H1 (cell line): ENCODE data around the gene DGKI. TPM values are rescaled to one million over a fixed set of nuclear protein-coding genes. Genes with fewer than 3 reads are reported as not detected.

Source experiments
- NRF1 ChIP-seq: IDR thresholded peaks from 2 replicates; pipeline ENCODE4 v1.6.1; 2011; ENCODE audit warnings: mild to moderate bottlenecking, low read depth, low read length, improper control_type of control experiment
- POLR2A ChIP-seq, 2 experiments: IDR thresholded peaks; 1 replicate in 1 of 2; 2 replicates in 1 of 2; pipeline ENCODE4 v1.6.1; 2011; ENCODE audit warnings: low read depth in 2 of 2, low read length in 2 of 2, mild to moderate bottlenecking in 2 of 2; ENCODE audit errors: control extremely low read depth in 1 of 2
- SP4 ChIP-seq: IDR thresholded peaks from 2 replicates; pipeline ENCODE4 v1.6.1; 2012; ENCODE audit warnings: low read length, inconsistent platforms
- TAF7 ChIP-seq: optimal IDR thresholded peaks from 2 replicates; pipeline ENCODE3; 2011; ENCODE audit warnings: low read depth, mild to moderate bottlenecking, inconsistent platforms, low read length, moderate library complexity, borderline replicate concordance
- polyA plus RNA-seq, 7 experiments: library from polyadenylated mRNA; depleted of rRNA in 3 of 7; stranded (reverse) in 5 of 7; unstranded in 2 of 7; fragments of >200 nt in 5 of 7; fragments of 200-250 nt in 2 of 7; gene quantifications; 1 replicate in 5 of 7; 2 replicates in 1 of 7; 4 replicates in 1 of 7; pipeline versions ENCODE4 v1.2.1 to v1.2.3, GENCODE V29; 2011 to 2013; ENCODE audit warnings: missing spikeins in 2 of 7, mixed read lengths in 2 of 7
- total RNA-seq: library from RNA; stranded (reverse); fragmentation: NEBNext Ultra II Directional; extraction: Animal tissue kit (Norgen Biotek cat#: 25700); gene quantifications from 2 replicates; pipeline ENCODE4 v1.2.1, GENCODE V29; 2021
- TF ChIP-seq, protein P1 (sequence below): fragments of 300-600 bp; sonication (generic); IDR thresholded peaks from 2 replicates; pipeline ENCODE4 v1.7.1; 2012; ENCODE audit warnings: low read length, moderate library complexity, mild to moderate bottlenecking, inconsistent platforms; ENCODE audit not compliant: insufficient replicate concordance
- TF ChIP-seq, protein P2 (sequence below): IDR thresholded peaks from 2 replicates; pipeline ENCODE4 v1.6.1; 2012; ENCODE audit warnings: inconsistent platforms

Gene DGKI
- total and polyA plus RNA-seq, 2 of the 8 experiments (the other 6 are each of a cell fraction or from before 2014, with no cell fraction given), result 0.20 to 0.71 TPM

DNA sequence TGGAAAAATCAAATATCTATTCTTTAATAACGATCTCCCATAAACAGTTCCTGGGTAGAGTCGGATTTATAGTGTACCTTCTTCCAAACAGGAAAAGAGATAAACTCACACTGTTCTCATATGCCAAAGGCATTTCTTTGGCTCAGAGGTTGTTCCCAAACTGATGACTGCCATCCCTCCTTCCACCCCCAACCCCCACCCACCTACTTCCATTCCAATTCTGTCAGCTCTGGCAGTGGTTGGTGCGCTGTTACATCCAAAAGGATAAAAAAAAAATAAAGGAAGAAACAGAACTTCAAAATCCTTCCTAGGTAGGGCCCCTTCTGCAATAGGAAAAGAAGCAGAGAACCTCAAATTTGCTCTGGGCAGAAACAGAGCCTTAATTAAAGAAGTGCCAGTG lies 104.7 kb downstream of the DGKI start (continued):
- TF ChIP-seq, protein P1, sequence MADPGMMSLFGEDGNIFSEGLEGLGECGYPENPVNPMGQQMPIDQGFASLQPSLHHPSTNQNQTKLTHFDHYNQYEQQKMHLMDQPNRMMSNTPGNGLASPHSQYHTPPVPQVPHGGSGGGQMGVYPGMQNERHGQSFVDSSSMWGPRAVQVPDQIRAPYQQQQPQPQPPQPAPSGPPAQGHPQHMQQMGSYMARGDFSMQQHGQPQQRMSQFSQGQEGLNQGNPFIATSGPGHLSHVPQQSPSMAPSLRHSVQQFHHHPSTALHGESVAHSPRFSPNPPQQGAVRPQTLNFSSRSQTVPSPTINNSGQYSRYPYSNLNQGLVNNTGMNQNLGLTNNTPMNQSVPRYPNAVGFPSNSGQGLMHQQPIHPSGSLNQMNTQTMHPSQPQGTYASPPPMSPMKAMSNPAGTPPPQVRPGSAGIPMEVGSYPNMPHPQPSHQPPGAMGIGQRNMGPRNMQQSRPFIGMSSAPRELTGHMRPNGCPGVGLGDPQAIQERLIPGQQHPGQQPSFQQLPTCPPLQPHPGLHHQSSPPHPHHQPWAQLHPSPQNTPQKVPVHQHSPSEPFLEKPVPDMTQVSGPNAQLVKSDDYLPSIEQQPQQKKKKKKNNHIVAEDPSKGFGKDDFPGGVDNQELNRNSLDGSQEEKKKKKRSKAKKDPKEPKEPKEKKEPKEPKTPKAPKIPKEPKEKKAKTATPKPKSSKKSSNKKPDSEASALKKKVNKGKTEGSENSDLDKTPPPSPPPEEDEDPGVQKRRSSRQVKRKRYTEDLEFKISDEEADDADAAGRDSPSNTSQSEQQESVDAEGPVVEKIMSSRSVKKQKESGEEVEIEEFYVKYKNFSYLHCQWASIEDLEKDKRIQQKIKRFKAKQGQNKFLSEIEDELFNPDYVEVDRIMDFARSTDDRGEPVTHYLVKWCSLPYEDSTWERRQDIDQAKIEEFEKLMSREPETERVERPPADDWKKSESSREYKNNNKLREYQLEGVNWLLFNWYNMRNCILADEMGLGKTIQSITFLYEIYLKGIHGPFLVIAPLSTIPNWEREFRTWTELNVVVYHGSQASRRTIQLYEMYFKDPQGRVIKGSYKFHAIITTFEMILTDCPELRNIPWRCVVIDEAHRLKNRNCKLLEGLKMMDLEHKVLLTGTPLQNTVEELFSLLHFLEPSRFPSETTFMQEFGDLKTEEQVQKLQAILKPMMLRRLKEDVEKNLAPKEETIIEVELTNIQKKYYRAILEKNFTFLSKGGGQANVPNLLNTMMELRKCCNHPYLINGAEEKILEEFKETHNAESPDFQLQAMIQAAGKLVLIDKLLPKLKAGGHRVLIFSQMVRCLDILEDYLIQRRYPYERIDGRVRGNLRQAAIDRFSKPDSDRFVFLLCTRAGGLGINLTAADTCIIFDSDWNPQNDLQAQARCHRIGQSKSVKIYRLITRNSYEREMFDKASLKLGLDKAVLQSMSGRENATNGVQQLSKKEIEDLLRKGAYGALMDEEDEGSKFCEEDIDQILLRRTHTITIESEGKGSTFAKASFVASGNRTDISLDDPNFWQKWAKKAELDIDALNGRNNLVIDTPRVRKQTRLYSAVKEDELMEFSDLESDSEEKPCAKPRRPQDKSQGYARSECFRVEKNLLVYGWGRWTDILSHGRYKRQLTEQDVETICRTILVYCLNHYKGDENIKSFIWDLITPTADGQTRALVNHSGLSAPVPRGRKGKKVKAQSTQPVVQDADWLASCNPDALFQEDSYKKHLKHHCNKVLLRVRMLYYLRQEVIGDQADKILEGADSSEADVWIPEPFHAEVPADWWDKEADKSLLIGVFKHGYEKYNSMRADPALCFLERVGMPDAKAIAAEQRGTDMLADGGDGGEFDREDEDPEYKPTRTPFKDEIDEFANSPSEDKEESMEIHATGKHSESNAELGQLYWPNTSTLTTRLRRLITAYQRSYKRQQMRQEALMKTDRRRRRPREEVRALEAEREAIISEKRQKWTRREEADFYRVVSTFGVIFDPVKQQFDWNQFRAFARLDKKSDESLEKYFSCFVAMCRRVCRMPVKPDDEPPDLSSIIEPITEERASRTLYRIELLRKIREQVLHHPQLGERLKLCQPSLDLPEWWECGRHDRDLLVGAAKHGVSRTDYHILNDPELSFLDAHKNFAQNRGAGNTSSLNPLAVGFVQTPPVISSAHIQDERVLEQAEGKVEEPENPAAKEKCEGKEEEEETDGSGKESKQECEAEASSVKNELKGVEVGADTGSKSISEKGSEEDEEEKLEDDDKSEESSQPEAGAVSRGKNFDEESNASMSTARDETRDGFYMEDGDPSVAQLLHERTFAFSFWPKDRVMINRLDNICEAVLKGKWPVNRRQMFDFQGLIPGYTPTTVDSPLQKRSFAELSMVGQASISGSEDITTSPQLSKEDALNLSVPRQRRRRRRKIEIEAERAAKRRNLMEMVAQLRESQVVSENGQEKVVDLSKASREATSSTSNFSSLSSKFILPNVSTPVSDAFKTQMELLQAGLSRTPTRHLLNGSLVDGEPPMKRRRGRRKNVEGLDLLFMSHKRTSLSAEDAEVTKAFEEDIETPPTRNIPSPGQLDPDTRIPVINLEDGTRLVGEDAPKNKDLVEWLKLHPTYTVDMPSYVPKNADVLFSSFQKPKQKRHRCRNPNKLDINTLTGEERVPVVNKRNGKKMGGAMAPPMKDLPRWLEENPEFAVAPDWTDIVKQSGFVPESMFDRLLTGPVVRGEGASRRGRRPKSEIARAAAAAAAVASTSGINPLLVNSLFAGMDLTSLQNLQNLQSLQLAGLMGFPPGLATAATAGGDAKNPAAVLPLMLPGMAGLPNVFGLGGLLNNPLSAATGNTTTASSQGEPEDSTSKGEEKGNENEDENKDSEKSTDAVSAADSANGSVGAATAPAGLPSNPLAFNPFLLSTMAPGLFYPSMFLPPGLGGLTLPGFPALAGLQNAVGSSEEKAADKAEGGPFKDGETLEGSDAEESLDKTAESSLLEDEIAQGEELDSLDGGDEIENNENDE, result no peak
- TF ChIP-seq POLR2A (IDR thresholded peaks at IDR 0.05; ENCODE audit: control extremely low read depth in 1 of 2, low read depth in 2 of 2, low read length in 2 of 2), result no peak
- TF ChIP-seq SP4, result no peak
- TF ChIP-seq TAF7, result no peak
- no peak for TF ChIP-seq NRF1
- TF ChIP-seq, protein P2, sequence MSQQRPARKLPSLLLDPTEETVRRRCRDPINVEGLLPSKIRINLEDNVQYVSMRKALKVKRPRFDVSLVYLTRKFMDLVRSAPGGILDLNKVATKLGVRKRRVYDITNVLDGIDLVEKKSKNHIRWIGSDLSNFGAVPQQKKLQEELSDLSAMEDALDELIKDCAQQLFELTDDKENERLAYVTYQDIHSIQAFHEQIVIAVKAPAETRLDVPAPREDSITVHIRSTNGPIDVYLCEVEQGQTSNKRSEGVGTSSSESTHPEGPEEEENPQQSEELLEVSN, result no peak
- TF ChIP-seq, all 59 proteins: peak for 0
